Putamen (tissue), 1 donor: Measurements from ENCODE around the gene PCBD1.
"Not testable (repeated sequence)": the region's sequence is repeated elsewhere in the genome, so short reads cannot be mapped to it uniquely, and the experiment has no call there.

Experiments
- DNase-seq: peaks from one replicate; pipeline ENCODE4 v3.0.0-alpha.2; 2016; ENCODE audit warnings: low spot score

Gene PCBD1

DNA sequence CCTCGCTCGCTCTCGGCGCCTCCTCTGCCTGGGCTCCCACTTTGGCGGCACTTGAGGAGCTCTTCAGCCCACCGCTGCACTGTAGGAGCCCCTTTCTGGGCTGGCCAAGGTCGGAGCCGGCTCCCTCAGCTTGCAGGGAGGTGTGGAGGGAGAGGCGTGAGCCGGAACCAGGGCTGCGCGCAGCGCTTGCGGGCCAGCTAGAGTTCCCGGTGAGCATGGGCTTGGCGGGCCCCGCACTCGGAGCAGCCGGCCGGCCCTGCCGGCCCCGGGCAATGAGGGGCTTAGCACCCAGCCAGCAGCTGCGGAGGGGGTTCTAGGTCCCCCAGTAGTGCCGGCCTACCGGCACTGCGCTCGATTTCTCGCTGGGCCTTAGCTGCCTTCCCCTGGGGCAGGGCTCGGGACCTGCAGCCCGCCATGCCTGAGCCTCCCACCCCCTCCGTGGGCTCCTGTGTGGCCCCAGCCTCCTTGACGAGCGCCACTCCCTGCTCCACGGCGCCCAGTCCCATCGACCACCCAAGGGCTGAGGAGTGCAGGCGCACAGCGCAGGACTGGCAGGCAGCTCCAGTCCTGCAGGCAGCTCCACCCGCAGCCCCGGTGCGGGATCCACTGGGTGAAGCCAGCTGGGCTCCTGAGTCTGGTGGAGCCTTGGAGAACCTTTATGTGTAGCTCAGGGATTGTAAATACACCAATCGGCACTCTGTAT, 26.7 kb downstream of the PCBD1 start:
- not testable (repeated sequence) for DNase-seq

DNA sequence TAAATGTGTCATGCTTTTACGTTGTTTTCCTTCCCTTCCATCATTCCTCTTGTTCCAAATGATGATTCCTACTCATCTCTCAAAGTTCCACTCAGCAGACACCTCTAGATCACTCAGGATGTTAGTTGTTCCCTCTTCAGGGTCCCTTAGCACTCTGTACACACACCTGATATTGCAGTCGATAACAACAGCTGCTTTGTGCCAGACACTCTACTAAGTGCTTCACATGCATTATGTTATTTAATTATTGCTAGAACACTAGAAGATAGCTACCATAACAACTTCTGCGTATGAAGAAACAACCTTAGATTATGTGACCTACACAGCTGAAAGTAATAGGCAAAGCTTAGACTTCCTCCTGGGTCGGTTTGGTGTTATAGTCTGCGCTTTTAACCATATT, 29.6 kb downstream of the PCBD1 start:
- no peak for DNase-seq

DNA sequence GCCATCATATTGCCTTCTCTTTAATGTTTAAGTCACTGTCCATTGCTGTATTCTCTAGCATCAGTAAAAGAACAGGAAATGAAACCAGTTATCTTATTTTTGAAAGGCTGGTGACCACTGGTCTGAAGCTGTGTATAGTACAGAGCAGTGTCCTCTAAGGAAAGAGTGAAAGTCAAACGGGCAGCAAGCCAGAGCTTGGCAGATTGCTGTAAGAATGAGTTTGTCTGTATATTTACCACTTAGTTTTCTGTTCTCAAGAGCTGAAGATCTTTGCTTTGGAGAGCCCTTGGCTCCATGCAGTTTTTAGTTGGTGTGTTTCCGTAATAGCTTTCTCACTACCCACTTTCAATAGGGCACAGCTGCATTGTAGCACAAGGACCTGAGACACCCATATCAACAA, 31.9 kb downstream of the PCBD1 start:
- DNase-seq: no peak

DNA sequence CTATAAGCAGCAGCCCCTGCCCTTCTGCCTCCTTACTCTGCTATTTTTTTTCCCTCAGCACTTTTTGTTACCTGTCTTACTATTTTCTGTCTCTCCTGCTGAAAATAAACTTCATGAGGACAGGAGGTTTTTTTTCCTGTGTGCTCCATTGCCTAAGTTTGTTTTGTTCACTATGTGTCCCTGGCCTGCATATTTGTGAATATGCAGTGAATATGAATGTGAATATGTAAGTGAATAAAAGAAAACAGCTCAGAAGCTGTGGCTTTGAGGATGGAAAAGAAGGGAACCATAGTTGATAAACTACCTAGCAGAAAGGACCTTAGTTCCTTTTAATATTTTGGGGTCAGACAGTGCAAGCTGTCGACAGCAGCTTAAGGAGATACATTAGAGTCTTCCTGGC, 34.9 kb downstream of the PCBD1 start:
- DNase-seq: no peak

DNA sequence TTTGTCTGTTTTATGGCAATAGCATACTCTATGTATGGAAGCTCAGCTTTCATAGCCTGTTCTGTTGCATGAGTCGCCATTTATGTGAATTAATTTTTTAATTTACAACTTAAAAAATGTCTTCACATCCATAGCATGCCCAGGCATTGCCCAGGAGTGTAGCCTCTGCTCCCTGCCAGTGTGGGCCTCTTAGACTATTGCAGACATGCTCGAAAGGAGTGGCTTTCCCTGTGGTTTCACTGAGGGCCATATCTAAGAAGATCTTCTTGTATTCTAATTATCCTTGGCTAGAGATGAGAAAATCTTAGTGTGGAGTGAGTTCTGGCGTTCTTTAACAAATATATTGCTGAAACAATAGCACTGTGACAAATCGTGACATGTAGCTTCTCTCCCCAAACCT, 35.3 kb downstream of the PCBD1 start:
- DNase-seq: no peak

DNA sequence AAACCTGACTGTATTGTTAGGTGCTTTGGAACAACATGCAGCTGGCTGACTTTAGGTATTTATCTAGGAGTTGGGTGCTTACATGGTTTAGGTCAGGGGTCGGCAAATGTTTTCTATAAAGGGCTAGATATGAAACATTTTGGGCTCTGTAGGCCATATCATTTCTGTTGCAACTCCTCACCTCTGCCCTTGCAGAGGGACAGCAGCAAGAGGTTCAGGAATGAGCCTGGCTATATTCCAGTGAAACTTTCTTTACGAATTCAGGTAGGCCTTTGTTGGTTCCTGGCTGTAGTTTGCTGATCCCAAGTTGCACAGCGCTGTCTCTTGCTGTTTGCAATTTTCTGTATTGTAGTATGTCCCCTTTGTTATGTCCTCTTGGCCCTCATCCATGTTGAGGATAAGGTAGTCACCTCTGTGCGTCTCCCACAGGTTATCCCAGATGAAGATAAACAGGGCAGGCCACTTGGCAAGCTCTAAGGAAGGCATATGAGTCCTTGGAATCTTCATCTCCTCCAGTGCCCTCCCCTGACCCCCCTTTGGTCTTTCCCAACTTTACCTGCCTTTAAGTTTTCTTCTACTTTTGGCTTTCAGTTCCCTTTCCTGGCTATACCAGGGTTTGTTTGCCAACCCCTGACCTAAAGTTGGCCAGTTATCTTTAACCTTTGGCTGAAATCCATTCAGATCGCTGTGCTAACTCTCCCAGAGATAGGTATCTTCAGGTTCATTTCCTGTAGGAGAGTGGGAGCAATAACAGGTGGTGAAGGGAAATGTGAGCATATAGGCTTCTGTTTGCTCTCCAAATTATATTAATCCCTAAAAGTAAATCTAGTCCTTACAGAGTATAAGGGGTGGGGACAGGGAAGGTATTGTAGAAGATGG, 36.5 kb downstream of the PCBD1 start:
- no peak for DNase-seq

DNA sequence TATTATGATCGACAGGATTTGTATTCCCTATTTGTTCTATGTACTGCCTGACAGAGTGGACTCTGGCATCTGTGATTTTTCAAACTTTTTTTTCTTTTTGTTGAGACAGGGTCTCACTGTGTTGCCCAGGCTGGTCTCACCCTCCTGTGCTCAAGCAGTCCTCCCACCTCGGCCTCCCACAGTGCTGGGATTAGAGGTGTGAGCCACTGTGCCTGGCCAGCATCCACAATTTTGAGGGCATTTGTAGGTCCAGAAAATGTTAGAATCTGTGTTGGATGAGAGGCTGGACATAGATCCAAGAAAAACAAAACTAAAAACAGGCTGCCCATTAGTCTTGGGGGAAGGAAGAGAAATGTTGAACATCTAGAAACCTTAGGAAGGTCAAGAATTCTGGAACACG, 38.3 kb downstream of the PCBD1 start:
- no peak for DNase-seq

DNA sequence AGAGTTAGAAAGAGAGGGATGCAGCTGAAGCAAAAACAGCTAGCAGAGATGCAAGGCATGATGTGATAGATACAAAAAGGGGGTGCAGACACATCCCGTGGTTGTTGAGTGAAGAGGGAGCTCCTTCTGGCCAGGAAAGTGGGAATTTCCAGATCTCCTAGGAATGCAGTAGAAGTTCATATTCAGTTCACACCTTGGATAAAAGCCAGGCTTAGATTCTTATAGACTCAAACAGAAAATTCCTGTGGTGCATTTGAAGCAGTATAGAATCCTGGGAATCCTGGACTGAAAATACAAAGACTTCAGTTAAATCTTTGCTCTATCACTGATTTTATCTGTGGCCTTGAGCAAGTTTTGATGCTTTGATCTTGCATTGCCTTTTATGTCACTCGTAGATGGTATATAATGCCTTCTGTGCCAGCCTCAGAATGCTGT, 38.8 kb downstream of the PCBD1 start:
- no peak for DNase-seq

DNA sequence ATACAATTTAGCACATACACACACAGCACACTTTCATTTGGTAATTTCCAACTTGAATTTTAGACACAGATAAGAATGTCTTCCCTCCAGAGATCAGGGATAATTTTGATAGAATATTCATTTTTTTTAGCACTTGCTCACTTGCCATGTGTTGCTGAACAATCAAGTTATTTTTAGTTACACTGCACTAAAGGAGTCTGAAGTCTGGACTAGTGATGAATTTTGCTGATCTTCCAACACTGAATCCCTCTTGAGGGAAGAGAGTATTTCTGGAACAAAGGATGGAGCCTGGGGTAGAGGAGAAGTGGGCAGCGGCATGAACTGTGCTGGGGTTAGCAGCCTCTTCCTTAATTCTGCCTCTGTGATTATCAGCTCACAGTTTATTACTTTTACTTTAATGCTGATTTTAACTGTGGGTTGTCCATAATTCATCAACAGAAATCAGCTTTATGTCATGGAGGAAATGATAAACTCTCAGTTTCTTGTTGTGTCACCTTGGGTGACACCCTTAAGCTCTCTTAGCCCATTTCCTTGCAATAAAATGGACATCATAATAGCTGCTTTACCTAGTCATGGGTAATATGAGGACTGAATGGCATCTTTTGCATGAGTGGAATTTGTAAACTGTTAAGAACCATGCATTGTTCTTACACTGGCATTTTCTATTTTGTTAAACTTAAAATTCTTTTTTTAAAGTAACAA, 40.6 kb downstream of the PCBD1 start:
- DNase-seq: no peak

DNA sequence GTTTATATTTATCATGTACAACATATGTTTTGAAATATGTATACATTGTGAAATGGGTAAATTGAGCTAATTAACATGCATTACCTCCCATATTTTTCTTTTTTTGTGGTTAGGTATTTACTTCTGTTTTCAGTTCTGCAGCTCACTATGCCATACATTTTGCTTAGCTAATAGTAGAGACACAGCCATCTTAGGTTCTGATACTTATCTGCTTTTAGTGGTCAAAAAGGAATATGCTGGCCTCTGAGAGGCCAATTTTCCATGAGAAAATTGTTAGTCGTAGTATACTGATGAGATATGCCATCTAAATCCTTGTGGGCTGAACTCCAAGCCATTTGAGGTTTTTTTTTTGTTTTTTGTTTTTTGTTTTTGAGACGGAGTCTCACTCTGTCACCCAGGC, 41.6 kb downstream of the PCBD1 start:
- DNase-seq: no peak

DNA sequence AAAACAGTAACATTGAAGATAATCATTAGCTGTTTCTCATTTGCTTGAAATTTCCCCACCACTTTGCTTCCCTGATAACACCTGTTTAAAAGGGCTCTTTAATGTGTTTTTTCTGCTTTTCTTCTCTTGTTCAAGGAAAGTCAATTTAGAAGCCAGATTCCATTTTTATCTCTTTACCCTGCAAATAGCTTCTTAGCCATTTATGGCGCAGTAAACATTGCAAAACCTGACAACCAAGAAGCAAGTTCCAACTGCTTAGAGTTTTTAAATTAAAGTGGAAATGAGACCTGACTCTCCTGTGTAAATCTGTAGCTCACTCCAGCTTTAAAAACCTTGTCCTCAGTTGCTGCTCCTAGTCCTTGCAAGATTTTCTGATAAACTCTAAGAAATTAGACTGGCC, 42.5 kb downstream of the PCBD1 start:
- DNase-seq: no peak

DNA sequence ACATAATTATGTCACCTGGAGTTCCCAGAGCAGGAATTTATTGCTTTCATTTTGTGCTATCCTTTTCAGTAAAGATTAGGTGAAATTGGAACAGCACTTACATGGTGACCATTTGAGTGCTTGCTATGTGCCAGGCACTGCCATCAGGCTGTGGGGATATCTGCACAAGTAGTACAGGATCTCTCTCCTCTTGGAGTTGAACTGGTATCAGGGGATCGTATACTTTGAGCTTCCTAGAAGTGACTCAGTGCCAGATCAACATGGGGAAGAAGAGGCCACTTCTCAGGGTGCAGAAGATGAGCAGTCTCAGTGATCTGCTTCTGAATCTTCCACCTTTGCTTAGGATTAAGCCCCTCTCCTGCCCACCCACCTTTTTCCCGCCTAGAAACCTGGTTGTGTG, 43.1 kb downstream of the PCBD1 start:
- no peak for DNase-seq

DNA sequence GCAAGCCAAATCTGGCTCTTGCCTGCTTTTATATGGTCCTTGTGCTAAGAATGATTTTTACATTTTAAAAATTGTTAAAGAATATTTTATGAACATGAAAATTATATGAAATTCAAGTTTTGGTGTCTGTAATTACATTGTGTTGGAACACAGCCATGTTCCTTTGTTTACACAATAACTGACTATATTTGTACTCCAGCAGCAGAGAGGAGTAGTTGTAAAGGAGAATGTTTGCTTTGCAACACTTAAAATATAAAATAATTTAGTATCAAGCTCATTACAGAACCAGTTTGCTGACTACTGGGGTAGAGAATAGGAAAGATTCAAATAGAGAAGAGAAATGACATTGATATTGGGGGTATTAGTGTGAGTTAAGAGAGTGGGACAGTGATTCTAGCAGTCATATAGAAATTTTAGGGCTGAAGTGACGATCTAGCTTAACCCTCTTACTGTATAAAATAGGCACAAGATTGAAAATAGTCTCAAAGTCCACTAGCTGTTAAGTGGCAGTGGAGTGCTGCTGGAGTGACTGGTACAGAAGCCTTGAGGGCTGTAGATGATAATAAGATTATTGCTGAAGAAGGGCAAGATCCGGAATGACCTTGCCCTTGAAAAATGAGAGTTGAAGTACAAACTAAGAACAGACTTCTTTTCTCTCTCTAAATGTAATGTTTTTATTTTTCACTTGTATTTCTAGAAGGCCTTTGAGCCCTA, 44.4 kb downstream of the PCBD1 start:
- DNase-seq: no peak

DNA sequence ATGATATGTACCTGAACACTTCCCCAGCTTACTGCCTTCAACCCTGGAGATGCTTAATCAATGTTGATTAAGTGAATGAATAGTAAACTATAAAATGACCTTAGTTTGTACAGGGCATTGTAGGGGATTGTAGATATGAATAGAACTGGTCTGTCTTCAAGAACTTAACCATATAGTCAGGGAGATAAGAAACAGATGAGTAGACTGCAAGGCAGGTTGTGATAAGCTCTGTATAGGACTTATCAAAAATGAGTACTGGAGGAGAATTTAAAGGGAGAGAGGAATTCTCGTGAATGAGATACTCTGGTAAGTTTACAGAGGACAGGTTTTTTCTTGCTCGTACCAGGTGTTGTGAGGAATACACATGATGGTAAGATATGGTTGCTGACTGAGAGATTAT, 45.0 kb downstream of the PCBD1 start:
- no peak for DNase-seq

DNA sequence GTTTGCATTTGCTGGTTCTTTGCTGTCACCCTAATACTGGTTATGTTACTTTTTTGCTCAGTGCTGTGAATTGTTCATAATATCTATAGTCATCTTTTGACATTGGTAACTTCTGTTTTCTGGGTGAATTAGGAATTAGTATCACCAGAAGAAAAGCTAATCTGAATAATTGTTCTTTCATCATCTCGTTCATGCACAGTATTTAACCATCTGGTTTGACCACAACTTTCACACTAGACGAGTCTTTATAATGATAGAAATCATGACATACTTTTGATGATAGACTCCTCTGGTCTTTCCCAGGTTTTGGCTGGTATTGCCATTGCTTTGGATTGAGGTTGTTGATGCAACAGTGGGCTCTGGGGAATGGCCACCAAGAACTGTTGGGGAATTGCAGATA, 47.5 kb downstream of the PCBD1 start:
- DNase-seq: no peak

DNA sequence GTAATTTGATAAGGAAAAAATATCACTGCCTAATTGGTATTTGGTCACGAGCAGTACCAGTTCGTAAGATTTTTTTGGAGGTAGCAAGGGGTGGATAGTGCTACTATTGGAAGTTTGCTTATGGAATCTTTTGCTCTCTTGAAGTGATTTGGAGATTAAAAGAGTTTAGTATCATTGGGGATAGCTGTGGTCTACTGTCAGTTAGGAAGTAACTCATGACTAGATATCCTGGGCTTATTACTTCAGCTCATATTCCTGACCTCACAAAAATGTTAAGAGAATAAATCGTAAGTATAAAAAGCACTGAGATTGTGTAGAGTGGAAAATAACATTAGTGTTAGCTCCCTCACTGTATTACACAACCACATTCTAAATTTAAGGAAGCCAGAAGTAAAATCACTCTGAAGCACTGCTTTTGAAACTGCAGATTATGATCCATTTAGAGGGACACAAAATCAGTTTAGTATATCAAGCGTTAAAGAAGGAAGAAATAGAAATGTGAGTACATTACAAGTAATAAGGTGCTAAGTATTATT, 50.0 kb downstream of the PCBD1 start:
- DNase-seq: no peak

DNA sequence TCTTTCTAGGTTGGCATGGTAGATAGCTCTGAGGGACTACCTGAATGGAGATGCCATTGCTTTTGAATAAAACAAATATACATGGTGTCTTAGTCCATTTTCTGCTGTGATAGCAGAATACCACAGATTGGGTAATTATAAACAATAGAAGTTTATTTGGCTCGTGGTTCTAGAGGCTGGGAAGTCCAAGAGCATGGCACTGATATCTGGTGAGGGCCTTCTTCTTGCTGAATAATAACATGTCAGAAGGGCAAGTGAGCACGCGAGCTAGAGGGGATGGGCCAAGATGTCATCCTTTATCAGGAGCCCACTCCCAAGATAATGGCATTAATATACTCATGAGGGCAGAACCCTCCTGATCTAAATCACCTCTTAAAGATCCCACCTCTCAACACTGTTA, 50.7 kb downstream of the PCBD1 start:
- DNase-seq: no peak

DNA sequence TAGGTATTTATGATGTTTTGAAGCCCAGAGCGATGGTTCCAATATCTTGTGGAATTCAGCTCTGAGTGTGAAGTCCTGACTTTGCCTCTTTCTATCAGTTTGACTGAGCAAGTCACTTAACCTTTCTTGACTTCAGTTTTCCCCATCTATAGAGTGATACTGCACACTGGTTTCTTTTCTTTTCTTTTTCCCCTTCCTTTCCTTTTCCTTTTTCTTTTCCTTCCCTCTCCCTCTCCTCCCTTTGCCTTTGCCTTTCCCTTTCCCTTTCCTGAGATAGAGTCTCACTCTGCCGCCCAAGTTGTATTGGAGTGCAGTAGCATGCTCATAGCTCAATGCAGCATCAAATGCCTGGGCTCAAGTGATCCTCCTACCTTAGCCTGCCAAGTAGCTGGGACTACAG, 52.0 kb downstream of the PCBD1 start:
- no peak for DNase-seq

DNA sequence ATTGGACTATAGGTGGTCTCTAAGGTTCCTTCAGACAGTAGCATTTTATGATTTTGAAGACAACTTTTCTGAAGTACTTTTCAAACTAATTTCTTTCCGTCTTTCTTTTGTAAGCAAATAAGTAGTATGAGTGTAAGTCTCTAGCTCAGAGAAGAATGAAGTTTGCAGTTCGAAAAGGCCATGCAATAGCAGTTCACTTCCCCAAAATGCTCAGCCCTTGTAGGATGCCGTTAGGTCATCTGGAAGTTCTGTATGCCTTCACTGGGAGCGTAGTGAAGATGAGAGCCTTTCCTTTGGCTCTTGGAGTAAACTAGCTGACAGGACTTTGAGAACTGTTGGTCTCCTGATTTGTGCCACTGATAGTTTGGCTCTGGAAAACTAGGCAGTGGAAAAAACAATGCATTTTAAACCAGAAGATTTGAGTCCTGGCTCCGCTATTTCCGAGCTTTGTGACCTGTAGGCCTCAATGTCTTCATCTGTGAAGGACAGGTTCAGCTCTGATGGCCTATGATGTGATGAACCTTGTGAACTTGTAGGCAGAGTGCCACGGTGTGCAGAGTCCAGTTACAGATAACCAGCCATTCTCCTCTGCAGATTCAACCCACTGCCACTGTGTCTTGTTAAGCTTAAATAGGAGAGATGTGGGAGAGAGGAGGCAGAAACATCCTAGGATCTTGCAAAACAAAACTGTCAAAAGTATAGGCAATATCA, 53.8 kb downstream of the PCBD1 start:
- DNase-seq: no peak

DNA sequence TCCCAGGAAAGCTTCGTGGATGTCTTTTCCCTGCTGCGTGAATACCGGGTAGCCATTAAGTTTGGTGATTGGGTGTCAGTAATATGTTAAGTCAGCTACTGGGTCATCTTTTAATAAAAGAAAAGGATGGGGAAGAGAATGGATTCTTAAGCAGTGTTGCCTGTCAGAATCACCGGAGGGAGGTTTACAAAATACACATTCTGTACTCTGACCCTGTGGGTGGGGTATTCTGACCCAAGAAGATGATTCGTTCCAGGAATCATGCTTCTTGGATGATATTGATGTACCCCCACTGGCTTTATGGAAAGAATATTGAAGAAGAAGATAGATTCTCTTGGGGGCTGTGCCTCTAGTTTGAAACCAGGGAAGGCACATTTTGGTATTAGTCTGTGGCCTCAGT, 54.3 kb downstream of the PCBD1 start:
- DNase-seq: no peak

DNA sequence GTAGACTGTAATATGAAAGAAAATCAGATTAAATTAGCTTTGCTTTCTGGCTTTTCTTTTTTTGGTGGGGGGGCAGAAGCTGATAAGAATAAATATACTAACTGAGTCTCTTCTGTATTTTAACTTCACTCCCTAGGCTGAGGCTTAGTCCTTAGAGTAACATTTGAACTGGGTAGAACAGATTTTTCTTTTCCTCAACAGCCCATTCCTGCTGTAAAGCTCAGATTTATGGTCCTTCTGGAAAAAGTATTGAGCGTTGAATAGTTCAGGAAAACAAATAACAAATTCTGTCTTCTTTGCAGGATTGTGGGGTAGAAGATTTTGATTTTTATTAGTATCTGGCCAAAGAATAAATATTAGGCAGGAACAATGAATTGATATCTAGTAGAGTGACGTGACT, 54.8 kb downstream of the PCBD1 start:
- no peak for DNase-seq
